ENCODE measurements around the gene PPDPF. TPM values are rescaled to one million over a fixed set of nuclear protein-coding genes. Genes with fewer than 3 reads are reported as not detected.

The PPDPF gene
- total RNA-seq, 1 experiment from 2014 or later: 517 TPM

DNA sequence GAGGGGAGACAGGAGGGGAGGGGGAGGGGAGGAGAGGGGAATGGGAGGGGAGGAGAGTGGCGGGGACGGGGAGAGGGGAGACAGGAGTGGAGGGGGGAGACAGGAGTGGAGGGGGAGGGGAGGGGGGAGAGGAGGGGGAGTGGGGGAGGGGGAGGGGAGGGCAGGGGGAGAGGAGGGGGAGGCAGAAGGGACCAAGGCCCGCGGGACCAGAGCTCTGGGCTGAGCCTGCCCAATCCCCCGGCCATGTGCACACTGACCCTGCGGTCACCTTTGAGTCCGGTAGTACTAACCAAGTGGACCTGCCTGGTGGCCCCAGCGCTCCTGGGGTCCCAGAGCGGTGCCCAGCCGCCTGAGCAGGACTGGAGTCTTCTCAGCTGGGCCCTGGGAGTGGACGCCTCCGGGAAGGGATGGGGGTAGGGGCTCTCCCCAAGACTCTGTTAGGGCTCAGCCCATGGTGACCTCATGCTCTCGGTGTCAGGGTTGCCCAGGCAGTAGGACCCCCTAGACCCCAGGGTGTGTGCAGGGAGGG is 47.6 kb upstream of the PPDPF start:
- intact Hi-C loops (cut with micrococcal nuclease; ENCODE audit: unreplicated experiment): no loop called here
- peaks cover 91% of the 10 kb centered on the region for H3K27me3 Mint-ChIP-seq (ENCODE audit: unreplicated experiment)
- TF ChIP-seq, protein P1, sequence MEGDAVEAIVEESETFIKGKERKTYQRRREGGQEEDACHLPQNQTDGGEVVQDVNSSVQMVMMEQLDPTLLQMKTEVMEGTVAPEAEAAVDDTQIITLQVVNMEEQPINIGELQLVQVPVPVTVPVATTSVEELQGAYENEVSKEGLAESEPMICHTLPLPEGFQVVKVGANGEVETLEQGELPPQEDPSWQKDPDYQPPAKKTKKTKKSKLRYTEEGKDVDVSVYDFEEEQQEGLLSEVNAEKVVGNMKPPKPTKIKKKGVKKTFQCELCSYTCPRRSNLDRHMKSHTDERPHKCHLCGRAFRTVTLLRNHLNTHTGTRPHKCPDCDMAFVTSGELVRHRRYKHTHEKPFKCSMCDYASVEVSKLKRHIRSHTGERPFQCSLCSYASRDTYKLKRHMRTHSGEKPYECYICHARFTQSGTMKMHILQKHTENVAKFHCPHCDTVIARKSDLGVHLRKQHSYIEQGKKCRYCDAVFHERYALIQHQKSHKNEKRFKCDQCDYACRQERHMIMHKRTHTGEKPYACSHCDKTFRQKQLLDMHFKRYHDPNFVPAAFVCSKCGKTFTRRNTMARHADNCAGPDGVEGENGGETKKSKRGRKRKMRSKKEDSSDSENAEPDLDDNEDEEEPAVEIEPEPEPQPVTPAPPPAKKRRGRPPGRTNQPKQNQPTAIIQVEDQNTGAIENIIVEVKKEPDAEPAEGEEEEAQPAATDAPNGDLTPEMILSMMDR (IDR thresholded peaks at IDR 0.05; ENCODE audit: unreplicated experiment): no peak
- no peak for DNase-seq
- H3K4me3 Mint-ChIP-seq (ENCODE audit: low read depth, unreplicated experiment): no peak overlapping the region
- BruUV-seq (replicated peaks): no TSS peak
- peaks cover 9% of the 10 kb centered on the region for H3K4me1 Mint-ChIP-seq (ENCODE audit: low read depth, unreplicated experiment)
- CTCF ChIA-PET: interaction anchor here (0.5 to 0.9 kb wide), 2 partner anchors 10 to 37 kb away, joined by 3 to 4 read pairs; no protein-coding TSS in a partner anchor
- no peak overlapping the region for H3K27ac Mint-ChIP-seq (ENCODE audit: unreplicated experiment)
- H3K9me3 Mint-ChIP-seq (ENCODE audit: low read depth, unreplicated experiment): no peaks in the 10 kb centered on the region
- H3K36me3 Mint-ChIP-seq (ENCODE audit: insufficient read depth, unreplicated experiment): peaks cover 6% of the 10 kb centered on the region

DNA sequence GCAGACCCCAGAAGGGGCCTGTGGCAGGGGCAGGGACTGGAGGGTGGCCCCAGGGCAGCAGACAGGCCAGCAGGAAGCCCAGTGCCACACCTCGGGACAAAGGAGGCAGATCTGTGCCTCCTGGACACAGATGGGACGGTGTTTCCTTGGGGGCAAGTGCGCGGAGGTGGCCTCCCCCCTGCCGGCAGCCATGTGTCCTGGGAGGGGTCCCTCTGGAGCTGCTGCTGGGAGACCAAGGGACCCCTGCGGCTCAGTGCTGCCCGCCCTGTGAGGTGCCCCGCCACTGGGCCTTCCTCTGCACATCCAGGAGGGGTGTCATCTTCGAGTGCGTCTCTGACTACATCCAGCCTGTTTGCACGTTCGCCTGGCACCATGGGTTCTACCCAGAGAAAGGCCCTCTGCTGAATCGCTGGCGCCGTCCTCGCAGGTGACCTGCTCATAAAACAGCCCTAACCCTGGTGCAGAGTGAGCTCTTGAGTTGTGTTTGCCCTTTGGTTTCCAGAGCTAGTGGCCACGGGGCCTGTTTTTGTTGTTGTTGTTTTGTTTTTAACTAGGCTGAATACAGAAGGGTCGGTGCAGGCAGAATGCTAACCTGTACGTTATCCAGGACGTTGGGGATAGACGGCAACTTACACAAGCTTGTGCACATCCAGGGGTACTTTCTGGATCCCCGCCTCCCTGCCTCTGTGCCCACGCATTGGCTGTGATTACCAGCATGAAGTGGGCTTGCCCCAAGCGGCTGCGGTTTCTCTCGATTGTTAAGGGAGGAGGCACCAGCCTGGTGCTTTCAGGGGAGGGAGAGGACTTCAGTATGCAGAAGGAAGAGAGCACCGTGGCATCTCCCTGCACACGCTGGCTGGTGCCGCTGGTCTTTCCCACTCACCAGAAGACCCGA is 46.8 kb upstream of the PPDPF start:
- CTCF ChIA-PET: interaction anchor here (0.5 to 0.9 kb wide), 2 partner anchors 9 to 38 kb away, joined by 3 to 4 read pairs; no protein-coding TSS in a partner anchor
- Mint-ChIP-seq H3K27me3 (ENCODE audit: unreplicated experiment) (peaks cover 91% of the 10 kb centered on the region), H3K4me3 (ENCODE audit: low read depth, unreplicated experiment) (no peak overlapping the region), H3K4me1 (ENCODE audit: low read depth, unreplicated experiment) (peaks cover 9% of the 10 kb centered on the region), H3K36me3 (ENCODE audit: insufficient read depth, unreplicated experiment) (peaks cover 6% of the 10 kb centered on the region), H3K9me3 (ENCODE audit: low read depth, unreplicated experiment) (no peaks in the 10 kb centered on the region), H3K27ac (ENCODE audit: unreplicated experiment) (no peak overlapping the region)
- intact Hi-C loops (cut with micrococcal nuclease; ENCODE audit: unreplicated experiment): no loop called here
- TF ChIP-seq, protein P1 (IDR thresholded peaks at IDR 0.05; ENCODE audit: unreplicated experiment): no peak
- BruUV-seq (replicated peaks): no TSS peak
- no peak for DNase-seq

DNA sequence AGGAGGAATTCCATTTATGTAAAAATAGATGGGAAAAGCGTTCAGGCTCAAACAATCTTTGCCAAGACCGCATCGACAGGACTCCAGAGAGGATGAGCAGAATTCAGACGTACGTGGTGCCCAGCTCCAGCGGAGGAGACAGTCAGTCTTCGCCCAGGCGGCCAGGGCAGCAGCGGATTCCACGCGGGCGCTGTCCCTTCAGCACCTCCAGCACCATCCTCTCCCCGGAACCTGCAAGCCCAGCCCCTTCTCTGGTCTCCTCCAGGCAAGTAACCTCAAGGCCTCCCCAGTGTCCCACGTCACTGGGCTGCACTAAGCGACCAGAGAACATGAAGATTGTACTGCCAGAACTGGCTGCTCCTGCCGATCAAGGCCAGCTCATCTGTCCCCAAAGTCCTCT is 45.4 kb upstream of the PPDPF start:
- Mint-ChIP-seq H3K27me3 (ENCODE audit: unreplicated experiment) (peaks cover 91% of the 10 kb centered on the region), H3K4me3 (ENCODE audit: low read depth, unreplicated experiment) (no peak overlapping the region), H3K27ac (ENCODE audit: unreplicated experiment) (no peak overlapping the region), H3K9me3 (ENCODE audit: low read depth, unreplicated experiment) (no peaks in the 10 kb centered on the region), H3K4me1 (ENCODE audit: low read depth, unreplicated experiment) (peaks cover 14% of the 10 kb centered on the region), H3K36me3 (ENCODE audit: insufficient read depth, unreplicated experiment) (peaks cover 6% of the 10 kb centered on the region)
- CTCF ChIA-PET: no interaction called here
- DNase-seq: no peak
- no TSS peak for BruUV-seq (replicated peaks)
- TF ChIP-seq, protein P1 (IDR thresholded peaks at IDR 0.05; ENCODE audit: unreplicated experiment): no peak
- intact Hi-C loops (cut with micrococcal nuclease; ENCODE audit: unreplicated experiment): no loop called here

DNA sequence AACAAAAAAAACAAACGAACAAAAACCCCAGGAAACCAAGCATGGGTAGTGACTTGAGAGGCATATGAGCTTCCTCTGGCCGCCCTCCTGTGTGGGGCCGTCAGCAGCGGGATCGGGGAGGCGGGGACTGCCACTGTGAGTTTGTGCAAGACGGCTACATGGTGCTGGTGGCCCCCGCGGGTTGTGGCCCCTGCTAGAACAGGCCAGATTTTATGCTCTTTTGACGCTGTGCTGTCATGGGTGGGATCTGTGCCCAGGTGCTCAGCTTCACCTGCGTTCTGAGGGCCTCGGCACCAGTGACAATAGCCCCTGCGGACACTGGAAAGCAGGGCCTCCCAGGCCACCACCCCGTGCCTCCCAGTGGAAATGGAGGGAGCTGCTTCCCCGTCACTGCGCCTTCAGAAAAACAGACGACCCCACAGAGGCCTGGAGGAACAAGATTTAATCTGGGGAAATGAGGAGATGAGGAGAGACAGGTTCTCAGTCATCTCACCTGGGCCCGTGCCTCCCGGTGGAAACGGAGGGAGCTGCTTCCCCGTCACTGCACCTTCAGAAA is 43.4 kb upstream of the PPDPF start:
- DNase-seq: no peak
- Mint-ChIP-seq H3K4me3 (ENCODE audit: low read depth, unreplicated experiment) (no peak overlapping the region), H3K9me3 (ENCODE audit: low read depth, unreplicated experiment) (no peaks in the 10 kb centered on the region), H3K27me3 (ENCODE audit: unreplicated experiment) (peaks cover 96% of the 10 kb centered on the region), H3K27ac (ENCODE audit: unreplicated experiment) (no peak overlapping the region), H3K36me3 (ENCODE audit: insufficient read depth, unreplicated experiment) (peaks cover 6% of the 10 kb centered on the region), H3K4me1 (ENCODE audit: low read depth, unreplicated experiment) (peaks cover 28% of the 10 kb centered on the region)
- TF ChIP-seq, protein P1 (IDR thresholded peaks at IDR 0.05; ENCODE audit: unreplicated experiment): no peak
- CTCF ChIA-PET: interaction anchor here (0.6 kb wide), 1 partner anchor 25 kb away, joined by 3 read pairs; no protein-coding TSS in a partner anchor
- no TSS peak for BruUV-seq (replicated peaks)
- intact Hi-C loops (cut with micrococcal nuclease; ENCODE audit: unreplicated experiment): no loop called here
